HCEC 1CT (cell line): Measurements from ENCODE around the gene CKAP2L.
"Not testable (repeated sequence)": the region's sequence is repeated elsewhere in the genome, so short reads cannot be mapped to it uniquely, and the experiment has no call there.

Experiments used
- DNase-seq: peaks from one replicate; pipeline ENCODE4 v3.0.0-alpha.2; 2017

Gene CKAP2L

GRCh38 chr2:112725545-112726457, 38.6 kb downstream of the CKAP2L start:
- no peak for DNase-seq

- DNase-seq, result no peak
Observed at GRCh38 chr2:112724591-112725525, 39.6 kb downstream of the CKAP2L start.

GRCh38 chr2:112723995-112724394, 40.4 kb downstream of the CKAP2L start:
- no peak for DNase-seq

GRCh38 chr2:112723547-112723940, 40.9 kb downstream of the CKAP2L start:
- no peak for DNase-seq

GRCh38 chr2:112722816-112723546, 41.4 kb downstream of the CKAP2L start:
- DNase-seq, result no peak

- DNase-seq, result no peak
Observed at GRCh38 chr2:112721819-112722522, 42.4 kb downstream of the CKAP2L start.

DNA sequence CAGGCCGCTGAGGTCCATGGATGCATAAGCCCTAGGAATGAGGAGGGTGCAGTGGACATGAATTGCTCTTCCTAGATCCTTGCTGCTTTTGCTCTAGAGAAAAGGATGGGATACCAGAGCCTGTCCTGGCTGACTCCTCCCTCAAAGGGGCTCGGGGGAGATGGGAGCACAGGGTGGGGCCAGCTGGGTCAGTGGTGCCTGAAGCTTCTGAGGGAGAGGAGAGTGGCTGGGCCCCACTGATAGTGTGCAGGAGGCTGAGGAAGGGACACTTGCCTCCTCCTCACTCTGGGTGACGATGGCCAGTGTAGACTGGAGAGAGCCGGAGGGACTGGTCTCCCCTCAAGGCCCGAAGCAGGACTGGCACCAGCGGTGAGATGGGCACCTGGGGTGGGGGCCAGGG, 43.6 kb downstream of the CKAP2L start, which contains the start of gene NT5DC4:
Gene NT5DC4, plus strand, starts transcription at position 236 of the 400 bp plus-strand sequence. Its CDS starts 60 bp downstream, at position 296.
- no peak for DNase-seq

- no peak for DNase-seq
Observed at GRCh38 chr2:112718863-112719370, 45.5 kb downstream of the CKAP2L start.

DNA sequence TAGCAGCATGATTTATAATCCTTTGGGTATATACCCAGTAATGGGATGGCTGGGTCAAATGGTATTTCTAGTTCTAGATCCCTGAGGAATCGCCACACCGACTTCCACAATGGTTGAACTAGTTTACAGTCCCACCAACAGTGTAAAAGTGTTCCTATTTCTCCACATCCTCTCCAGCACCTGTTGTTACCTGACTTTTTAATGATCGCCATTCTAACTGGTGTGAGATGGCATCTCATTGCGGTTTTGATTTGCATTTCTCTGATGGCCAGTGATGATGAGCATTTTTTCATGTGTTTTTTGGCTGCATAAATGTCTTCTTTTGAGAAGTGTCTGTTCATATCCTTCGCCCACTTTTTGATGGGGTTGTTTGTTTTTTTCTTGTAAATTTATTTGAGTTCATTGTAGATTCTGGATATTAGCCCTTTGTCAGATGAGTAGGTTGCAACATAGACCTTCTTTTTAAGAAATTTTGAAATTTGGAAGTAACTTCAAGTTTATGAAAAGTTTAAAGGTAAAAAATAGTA, 47.5 kb downstream of the CKAP2L start:
- not testable (repeated sequence) for DNase-seq

GRCh38 chr2:112716094-112716493, 48.3 kb downstream of the CKAP2L start:
- not testable (repeated sequence) for DNase-seq

DNA sequence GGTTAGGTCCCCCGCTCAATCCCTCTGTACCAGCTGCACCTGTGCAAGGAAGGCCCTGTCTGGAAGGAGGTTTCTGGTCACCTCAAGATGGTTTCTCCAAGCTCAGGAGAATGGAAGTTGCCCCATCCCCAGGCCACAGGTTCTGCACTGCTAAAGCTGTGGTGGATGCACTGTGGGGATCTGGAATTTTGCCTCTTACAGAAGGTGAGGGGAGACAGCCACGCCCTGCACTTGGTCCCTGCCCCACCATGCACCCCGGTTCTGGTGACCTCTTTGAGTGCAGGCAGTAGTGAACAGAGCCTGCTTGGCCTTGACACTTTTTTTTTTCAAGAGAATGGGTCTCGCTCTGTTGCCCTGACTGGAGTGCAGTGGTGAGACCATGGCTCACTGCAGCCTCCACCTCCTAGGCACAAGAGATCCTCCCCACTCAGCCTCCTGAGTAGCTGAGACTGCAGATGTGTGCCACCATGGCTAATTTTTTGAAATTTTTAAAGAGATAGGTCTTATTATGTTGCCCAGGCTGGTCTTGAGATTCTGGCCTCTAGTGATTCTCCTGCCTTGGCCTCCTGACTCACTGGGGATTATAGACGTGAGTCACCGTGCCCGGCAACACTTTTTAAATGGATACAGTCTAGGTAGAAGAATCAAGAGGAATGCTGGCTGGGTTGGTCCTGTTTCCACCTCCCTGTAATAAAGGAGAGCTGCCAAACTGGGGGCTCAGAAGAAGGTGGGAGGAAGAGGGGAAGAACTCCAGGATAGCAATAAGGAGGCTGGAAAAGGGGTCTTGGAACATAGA, 49.4 kb downstream of the CKAP2L start:
- peak; percentile 74 for DNase-seq

DNA sequence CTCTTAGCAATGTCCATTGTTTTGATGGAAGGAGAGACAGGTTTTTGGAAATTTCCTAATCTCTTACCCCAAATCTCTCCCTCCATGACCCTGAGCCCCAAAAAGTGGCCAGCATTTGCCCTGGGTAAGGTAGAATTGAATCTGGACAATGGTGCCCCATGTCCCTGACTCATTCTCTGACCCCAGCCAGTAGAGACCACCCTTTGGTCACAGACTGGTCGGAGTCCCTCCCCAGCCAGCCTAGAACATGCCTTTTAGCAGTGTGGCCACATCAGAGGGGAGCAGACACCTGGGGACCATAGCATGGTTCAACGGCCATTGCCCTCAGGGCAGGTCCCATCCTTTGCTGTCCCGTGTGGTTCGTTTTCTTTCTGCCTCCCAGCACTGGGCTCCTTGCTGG, 50.1 kb downstream of the CKAP2L start:
- DNase-seq, result no peak

DNA sequence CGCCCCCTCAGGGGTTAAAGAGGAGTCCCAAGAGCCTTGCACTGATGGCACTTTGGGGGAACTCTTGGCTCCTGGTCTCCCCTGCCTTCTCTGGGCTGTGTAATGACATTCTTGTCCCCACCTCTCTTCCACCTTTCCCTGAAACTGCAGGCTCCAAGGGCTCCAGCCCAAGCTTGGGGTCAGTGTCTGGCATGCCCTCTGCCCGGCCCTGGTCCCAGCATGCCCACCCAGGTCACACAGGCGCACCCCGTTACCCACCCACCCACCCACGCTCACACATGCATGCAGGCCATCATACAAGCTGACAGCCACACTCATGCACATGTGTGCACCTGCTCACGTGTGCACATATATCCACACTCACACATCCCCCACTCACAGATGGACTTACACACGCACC, 50.5 kb downstream of the CKAP2L start:
- no peak for DNase-seq

- no peak for DNase-seq
Observed at GRCh38 chr2:112713585-112713925, 50.9 kb downstream of the CKAP2L start.

DNA sequence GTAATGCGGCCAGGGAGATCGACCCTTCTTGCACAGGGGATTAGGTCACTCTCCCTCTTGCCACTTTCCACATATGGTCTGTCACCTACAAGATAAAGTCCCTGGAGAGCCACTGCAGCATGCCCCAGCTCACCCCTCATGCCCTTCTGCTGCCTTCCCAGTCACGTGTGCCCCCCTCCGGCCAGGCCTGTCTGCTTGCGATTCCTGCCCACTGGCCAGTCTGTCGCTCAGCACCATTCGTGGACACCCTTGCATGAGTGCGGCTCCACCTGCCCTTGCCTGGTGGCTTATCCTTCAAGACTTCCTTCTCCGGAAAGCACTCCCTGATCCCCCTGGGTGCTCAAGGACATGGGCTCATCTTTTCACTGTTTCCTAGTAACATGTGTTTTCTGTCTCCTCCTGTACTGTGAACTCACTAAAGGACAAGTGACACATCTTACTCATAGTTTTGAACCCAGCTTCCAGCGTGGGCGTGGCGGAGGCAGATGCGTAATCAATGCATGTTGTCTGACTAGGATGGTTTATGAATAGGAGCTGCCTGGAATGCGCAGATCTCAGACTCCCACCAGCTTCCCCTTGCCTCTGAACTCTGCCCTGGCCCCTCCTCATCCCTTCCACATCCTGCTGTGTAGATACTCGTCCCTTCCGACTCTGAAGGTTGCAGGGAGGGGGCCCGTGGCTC, 51.4 kb downstream of the CKAP2L start:
- DNase-seq, result peak; percentile 74

DNA sequence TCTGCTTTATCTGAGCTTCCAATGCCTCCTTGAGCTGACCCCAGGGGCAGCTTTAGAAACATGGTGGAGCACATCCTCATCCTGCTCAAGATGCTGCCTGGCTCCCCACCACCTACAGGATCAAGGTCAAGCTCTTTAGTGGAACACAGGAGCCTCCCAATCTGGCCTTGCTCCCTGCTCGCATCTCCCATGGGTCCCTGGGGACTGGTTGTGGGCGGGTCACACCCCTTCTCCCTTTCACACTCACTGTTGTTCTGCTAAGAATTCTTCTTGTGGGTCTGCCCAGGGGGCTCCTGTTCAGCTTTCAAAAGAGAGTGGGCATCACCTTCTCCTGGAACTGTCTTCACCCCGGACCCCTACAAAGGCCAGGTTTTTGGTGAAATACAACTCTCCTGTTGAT, 51.9 kb downstream of the CKAP2L start:
- DNase-seq, result no peak

GRCh38 chr2:112710956-112711750, 53.3 kb downstream of the CKAP2L start:
- no peak for DNase-seq

- DNase-seq, result no peak
Observed at GRCh38 chr2:112709703-112710102, 54.7 kb downstream of the CKAP2L start.

- DNase-seq, result no peak
Observed at GRCh38 chr2:112708968-112709367, 55.4 kb downstream of the CKAP2L start.
